HepG2 (cell line): ENCODE results near the gene HDAC5. TPM values are rescaled to one million over a fixed set of nuclear protein-coding genes. Genes with fewer than 3 reads are reported as not detected.

Source experiments
- GLI4 ChIP-seq: sonication (generic); formaldehyde crosslinking; IDR thresholded peaks from 2 replicates; pipeline ENCODE4 v1.5.1; 2020; ENCODE audit warnings: missing genetic modification reagents, mild to moderate bottlenecking, moderate library complexity, borderline replicate concordance
- GPBP1L1 ChIP-seq: sonication (generic); formaldehyde crosslinking; IDR thresholded peaks from 2 replicates; pipeline ENCODE4 v1.5.0; 2020; ENCODE audit warnings: mild to moderate bottlenecking, missing genetic modification reagents
- HIC2 ChIP-seq: sonication (generic); formaldehyde crosslinking; IDR thresholded peaks from 2 replicates; pipeline ENCODE4 v1.9.0; 2022; ENCODE audit warnings: low read depth, missing genetic modification reagents
- IKZF5 ChIP-seq: IDR thresholded peaks from 2 replicates; pipeline ENCODE4 v1.6.1; 2018; ENCODE audit warnings: missing genetic modification reagents, mild to moderate bottlenecking, missing compliant biosample characterization
- ISX ChIP-seq: sonication (generic); formaldehyde crosslinking; conservative IDR thresholded peaks from 2 replicates; pipeline ENCODE4 v1.5.0; 2020; ENCODE audit warnings: missing genetic modification reagents
- NFIC ChIP-seq: IDR thresholded peaks from 2 replicates; pipeline ENCODE4 v1.6.1; 2012; ENCODE audit warnings: mild to moderate bottlenecking, low read length, inconsistent platforms
- RAD21 ChIP-seq: fragments of 450-650 bp; formaldehyde crosslinking; IDR thresholded peaks from 2 replicates; pipeline ENCODE4 v1.5.0; 2020; ENCODE audit warnings: mild to moderate bottlenecking
- RXRB ChIP-seq: IDR thresholded peaks from 2 replicates; pipeline ENCODE4 v1.6.1; 2016; ENCODE audit warnings: borderline replicate concordance, missing genetic modification reagents, missing compliant biosample characterization
- ZBTB21 ChIP-seq: sonication (generic); formaldehyde crosslinking; IDR thresholded peaks from 2 replicates; pipeline ENCODE4 v1.4.0; 2020; ENCODE audit warnings: missing genetic modification reagents
- ZFP1 ChIP-seq: IDR thresholded peaks from 2 replicates; pipeline ENCODE4 v1.6.1; 2016
- ZHX1 ChIP-seq: sonication (generic); formaldehyde crosslinking; IDR thresholded peaks from 2 replicates; pipeline ENCODE4 v1.8.1; 2022; ENCODE audit warnings: low read depth, mild to moderate bottlenecking, missing genetic modification reagents
- ZNF225 ChIP-seq: sonication (generic); formaldehyde crosslinking; IDR thresholded peaks from 2 replicates; pipeline ENCODE4 v1.4.0; 2020; ENCODE audit warnings: mild to moderate bottlenecking, missing genetic modification reagents
- ZNF510 ChIP-seq: sonication (generic); formaldehyde crosslinking; IDR thresholded peaks from 2 replicates; pipeline ENCODE4 v1.4.0; 2020; ENCODE audit warnings: low read depth, mild to moderate bottlenecking, missing genetic modification reagents
- ZNF710 ChIP-seq: sonication (generic); formaldehyde crosslinking; IDR thresholded peaks from 2 replicates; pipeline ENCODE4 v1.5.0; 2020; ENCODE audit warnings: mild to moderate bottlenecking, missing genetic modification reagents, borderline replicate concordance
- ZNF878 ChIP-seq: sonication (generic); formaldehyde crosslinking; IDR thresholded peaks from 2 replicates; pipeline ENCODE4 v1.8.1; 2023; ENCODE audit warnings: mild to moderate bottlenecking, missing genetic modification reagents, moderate library complexity
- polyA plus RNA-seq, 8 experiments: library from polyadenylated mRNA; depleted of rRNA in 3 of 8; stranded (reverse) in 7 of 8; unstranded in 1 of 8; fragments of >200 nt; fragmentation: Illumina TruSeq in 4 of 8; extraction: Trizol in 4 of 8; gene quantifications; 2 replicates each; pipeline versions ENCODE4 v1.2.1 to v1.2.3, GENCODE V29; 2011 to 2016; ENCODE audit warnings: low read depth in 4 of 8, missing spikeins in 1 of 8, mixed read lengths in 1 of 8; ENCODE audit not compliant: insufficient read depth in 1 of 8
- total RNA-seq, 5 experiments: library from RNA; depleted of rRNA; stranded (reverse); fragments of >200 nt; fragmentation: Illumina TruSeq; extraction: Trizol; gene quantifications; 2 replicates each; pipeline ENCODE4 v1.2.3, GENCODE V29; 2016; ENCODE audit warnings: low read depth in 1 of 5

The HDAC5 gene
- total and polyA plus RNA-seq, 2 of the 13 experiments (the other 11 are each of a cell fraction or from before 2014, with no cell fraction given): 46.4 to 85.4 TPM

GRCh38 chr17:44070455-44071197 is 52.8 kb downstream of the HDAC5 start, which contains the start of gene G6PC3 (continued):
- TF ChIP-seq ZHX1 (CRISPR knock-in tag): peak; percentile 93
- peak; percentile 99 for TF ChIP-seq IKZF5 (CRISPR knock-in tag)
- peak; percentile 90 for TF ChIP-seq ZNF510 (CRISPR knock-in tag)
- no peak for TF ChIP-seq GPBP1L1 (CRISPR knock-in tag)
- TF ChIP-seq ZBTB21: 0 out of 2 replicates have a peak, but pooled peaks have one; percentile 54
- peak; percentile 93 for TF ChIP-seq ZNF878 (CRISPR knock-in tag)
- TF ChIP-seq GLI4 (CRISPR knock-in tag): peak; percentile 78; the same call in 1 of the 2 replicates
- peak; percentile 92; the same call in 1 of the 2 replicates for TF ChIP-seq ZNF225 (CRISPR knock-in tag)
- TF ChIP-seq ZFP1: peak; percentile 87
- TF ChIP-seq ISX (CRISPR knock-in tag): peak; percentile 85; the same call in 1 of the 2 replicates
- TF ChIP-seq NFIC: peak; percentile 72
- TF ChIP-seq ZNF710 (CRISPR knock-in tag): peak; percentile 85; the same call in 1 of the 2 replicates
- peak; percentile 63 for TF ChIP-seq RAD21 (CRISPR knock-in tag)
- 0 out of 2 replicates have a peak, but pooled peaks have one; percentile 31 for TF ChIP-seq HIC2 (CRISPR knock-in tag)
- peak; percentile 87 for TF ChIP-seq RXRB
